HPDE6-E6E7 (cell line): ENCODE results near the gene DCBLD1.
"Not testable (repeated sequence)": the region's sequence is repeated elsewhere in the genome, so short reads cannot be mapped to it uniquely, and the experiment has no call there.

Experiments used
- DNase-seq: peaks from one replicate; pipeline ENCODE4 v3.0.0; 2011; ENCODE audit warnings: missing footprints; ENCODE audit errors: extremely low spot score

The DCBLD1 gene

DNA sequence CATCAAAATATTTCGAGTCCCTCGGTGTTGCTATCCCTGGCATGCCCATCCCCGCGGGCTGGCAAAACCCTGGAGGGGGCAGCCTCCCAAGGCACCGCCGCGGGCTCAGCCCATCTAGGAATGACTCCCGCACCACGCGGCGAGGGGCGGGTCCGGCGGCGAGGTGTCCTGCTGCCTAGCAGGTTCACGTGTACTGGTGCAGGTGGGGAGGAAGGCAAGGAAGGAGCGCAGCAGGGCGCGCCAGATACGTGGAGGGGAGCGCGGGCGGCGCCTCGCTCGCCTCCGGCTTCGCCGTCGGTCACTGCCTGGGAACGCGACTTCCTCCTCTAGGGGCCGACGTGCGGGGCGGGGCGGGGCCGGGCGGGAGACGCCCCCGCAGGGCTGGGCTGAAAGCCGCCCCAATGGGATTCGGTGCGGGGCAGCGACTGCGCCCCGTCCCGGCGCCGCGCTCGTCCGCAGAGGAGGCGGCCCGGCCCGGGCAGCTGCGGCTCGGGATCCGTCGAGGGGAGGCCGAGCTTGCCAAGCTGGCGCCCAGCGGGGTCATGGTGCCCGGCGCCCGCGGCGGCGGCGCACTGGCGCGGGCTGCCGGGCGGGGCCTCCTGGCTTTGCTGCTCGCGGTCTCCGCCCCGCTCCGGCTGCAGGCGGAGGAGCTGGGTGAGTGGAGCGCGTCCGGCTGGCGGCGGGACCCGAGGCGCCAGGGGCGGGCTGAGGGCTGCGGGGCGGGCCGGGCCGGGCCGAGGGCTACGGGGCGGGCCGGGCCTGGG lies at the start of gene DCBLD1:
DCBLD1 (plus strand) TSS at position 435 of the 764 bp plus-strand sequence; CDS start at position 543, 108 bp downstream.
- peak; percentile 79 for DNase-seq

DNA sequence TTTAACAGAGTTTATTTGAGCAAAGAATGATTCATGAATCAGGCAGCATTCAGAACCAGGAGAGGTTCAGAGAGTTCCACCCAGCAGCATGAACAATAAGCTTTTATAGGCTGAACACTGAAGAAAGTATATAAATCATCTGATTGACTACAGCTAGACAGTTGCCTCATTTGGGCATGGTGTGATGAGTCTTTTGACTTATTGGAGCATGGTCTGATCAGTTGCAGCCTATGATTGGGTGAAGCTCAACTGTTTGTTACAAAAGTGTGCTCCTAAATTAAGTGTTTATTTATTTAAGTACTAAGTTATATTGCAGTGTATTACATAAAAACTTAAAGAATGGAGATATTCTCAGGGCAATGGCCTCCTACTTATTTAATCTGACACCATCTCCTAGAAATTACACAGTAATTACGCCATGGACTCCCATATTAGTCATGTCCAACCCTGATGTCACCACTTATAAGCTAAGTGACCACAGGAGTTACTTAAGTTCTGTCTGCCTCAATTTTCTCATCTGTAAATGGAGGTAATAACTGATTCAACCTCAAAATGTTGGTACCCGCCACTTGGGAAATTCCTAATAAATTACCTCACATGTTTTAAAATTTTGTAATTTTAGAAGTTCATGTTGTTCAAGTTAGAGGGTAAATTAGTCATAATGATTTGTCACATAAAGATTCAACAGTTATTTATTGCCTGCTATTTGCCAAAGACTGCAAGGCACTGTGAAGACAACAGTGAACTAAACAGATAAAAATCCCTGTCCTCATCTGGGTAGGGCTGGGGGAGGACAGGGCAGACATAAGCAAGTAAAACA lies 41.6 kb upstream of the DCBLD1 start:
- DNase-seq = no peak

DNA sequence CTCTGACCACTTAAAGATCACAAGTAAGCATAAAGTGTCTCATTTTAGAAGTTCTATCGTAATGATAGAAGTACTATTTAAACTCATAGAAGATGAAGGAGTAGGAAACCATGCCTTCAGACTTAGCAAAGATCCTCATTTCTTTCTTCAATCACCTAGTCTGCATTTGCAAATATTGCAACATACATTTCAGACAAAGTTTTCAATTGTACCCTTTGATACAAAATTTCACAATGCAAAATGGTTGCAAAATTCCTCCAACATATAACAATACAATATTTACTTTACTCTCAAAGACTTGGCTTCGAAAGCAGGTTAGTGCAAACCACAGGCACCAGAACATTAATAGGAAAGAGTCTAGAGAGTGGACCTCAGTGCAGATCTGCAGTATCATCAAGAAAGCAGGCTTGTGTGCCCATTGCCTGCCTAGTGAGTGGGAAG lies 40.6 kb upstream of the DCBLD1 start:
- no peak for DNase-seq

DNA sequence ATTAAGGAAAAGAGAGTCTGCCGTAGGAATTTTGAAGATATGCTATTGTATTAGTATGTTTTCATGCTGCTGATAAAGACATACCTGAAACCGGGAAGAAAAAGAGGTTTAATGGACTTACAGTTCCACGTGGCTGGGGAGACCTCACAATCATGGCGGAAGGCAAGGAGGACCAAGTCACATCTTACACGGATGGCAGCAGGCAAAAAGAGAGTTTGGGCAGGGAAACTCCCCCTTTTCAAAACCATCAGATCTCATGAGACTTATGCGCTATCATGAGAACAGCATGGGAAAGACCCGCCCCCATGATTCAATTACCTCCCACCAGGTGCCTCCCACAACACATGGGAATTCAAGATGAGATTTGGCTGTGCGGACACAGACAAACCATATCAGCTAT lies 40.2 kb upstream of the DCBLD1 start:
- DNase-seq = not testable (repeated sequence)

DNA sequence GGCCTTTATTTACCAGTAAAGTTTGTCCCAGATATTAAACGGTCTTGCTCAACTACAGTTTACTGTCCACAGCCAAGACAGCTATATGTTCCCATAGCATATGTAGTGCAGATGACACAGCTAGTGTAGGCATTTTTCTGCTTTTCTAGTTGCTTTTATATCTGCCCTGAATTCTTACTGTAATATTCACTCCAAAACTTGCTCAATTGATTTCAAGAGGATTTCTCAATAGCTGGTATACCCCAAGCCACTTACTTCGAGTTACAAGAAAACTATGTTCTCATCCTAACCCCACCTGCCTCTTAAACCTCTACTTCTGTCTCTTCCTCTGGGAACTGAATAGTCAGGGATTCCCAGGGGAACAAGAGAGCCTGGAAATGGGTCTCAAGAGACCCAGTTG lies 37.9 kb upstream of the DCBLD1 start:
- DNase-seq = no peak

DNA sequence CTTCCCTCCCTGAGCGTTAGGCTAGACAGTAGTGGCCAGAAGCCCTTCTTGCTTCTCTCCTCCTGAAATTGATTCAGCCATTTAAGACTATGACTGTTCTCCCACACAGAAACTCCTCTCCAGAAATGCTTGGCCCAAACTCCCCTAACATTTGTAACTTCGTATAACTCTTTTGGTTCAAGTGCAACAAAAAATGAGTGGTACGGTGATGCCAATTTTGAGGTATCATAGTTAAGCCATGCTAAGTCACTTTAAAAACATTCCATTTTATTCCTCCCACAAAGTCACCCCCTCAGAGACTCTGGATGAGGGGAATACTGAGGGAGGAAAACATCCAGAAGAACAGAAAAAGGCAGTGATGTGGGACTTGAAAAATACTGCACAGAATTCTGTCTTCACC lies 35.6 kb upstream of the DCBLD1 start:
- no peak for DNase-seq

DNA sequence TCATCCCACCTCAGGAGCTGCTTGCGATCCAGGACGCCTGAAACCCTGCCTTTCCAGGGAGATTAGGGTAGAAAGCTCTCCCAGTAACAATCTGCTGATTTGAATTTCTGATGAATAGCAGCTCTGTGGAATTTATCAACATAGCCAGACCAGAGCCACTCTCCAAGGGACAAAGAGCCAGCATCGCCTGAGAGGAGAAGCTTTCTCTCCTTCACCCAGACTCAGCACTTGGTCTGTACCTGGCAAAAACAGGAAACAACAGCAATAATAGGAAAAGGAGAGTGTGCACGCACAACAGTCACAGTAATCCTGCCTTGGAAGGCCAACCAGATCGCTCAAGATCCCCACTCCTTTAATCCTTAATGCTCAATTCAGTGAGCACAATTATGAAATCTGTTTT lies 34.5 kb upstream of the DCBLD1 start:
- no peak for DNase-seq

DNA sequence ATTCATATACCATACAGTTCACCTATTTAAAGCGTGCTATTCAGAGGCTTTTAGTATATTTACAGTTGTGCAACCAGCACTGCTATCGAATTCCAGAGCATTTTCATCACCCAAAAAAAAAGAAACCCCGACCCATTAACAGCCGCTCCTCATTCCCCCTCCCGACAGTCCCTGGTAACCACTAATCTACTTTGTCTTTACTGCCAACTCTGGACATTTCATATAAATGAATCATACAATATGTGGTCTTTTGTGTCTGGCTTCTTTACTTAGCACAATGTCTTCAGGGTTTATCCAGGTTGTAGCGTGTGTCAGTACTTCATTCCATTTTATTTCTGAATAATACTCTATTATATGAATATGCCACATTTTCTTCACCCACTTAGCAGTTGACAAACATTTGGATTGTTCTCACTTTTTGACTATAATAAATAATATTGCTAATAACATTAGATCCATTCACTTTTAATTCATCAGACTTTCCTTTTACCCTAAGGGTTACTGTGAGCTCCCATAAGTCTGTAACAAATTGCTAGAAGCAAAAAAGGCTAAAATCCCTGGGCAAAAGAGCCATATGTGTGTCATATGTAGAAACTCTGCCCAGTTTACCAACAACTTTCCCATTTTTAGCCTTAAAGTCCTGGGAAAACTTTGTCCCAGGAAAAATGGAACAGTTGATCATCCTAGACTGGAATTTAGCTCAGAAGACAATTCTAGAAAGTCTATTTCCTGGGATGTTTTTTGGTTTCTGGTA lies 33.6 kb upstream of the DCBLD1 start:
- peak; percentile 32 for DNase-seq

DNA sequence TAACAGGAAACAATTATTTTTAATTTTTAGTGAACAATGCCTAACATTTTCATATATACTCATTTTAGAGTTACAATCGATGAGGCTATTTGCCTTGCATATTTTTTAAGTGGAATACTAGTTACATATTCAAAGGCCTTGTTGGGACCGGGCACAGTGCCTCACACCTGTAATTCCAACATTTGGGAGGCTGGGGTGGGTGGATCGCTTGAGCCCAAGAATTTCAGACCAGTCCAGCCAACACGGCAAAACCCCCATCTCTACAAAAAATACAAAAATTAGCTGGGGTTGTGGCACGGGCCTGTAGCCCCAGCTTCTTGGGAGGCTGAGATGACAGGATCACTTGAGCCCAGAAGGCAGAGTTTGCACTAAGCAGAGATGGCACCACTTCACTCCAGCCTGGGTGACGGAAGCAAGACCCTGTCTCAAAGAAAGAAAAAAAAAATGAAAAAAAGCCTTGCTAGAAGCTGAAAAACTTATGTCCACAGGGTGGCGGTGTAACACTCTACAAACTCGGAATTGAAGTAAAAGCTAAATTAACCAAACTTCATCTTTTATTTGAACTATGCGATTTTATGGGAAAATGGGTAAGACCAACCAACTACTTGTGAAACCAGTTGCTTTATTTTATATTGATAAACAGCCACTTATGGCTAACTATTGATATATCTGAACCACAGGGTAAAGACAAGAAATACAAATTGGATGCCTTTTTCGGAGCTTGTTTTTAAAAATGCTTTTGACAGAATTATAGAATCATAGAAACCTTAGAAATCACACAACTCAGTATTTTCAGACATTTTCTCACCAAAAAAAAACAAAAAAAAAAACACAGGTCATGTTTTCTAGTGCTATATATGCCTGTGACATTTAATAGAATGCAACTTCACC lies 32.7 kb upstream of the DCBLD1 start:
- DNase-seq = no peak

DNA sequence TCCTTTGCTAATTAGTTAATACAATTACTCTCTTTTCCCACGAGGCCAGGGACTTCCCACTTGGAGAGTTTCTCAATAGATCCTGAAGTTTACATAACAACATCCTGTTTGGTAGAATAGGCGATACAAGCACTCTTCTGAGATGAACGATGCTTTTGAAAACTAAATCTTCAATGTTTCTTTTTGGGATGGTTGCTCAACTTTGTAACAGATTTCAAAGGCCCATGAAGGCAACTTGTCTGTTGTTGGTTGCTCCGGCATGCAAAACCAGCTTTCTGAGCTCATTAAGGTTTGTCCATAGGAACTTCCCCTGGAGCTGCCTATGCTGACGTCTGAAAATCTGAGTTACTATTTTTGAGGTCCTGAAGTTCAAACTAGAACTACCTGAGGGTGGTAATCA lies 30.8 kb upstream of the DCBLD1 start:
- no peak for DNase-seq

DNA sequence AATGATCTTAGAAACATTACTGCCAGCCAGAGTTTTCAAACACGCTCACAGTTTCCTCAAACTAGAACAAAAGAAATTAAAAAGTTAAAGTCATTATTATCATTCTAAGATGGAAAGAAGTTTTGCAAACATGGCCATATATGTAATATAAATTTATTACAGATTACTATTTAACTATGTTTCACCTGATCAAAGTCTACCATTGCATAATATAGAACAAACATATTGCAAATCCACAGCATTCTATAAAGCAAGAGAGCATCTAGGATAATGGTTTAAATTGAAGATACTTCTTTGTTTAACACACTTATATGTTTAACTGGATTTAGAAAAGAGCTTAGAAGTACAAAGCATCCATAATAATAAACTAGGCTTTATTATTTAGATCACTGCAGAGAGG lies 26.2 kb upstream of the DCBLD1 start:
- no peak for DNase-seq

DNA sequence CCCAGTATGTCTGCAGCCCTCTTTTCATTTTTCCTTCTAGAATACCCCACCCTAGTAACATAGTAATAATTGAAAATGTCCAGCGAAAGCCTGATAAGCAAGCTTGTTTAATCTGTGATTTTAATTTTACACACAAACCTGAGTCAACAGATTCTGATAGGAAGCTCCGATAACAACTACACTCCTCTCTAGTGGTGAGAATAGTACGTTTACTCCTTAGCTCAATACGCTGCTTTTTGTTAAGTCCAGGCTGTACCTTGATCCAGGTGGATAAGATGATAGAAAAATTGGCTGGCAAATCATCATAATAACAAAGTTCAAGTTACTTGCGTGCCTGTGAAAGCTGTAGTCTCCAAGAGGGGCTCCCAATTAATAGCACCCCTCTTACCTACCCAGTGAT lies 25.5 kb upstream of the DCBLD1 start:
- DNase-seq = no peak

DNA sequence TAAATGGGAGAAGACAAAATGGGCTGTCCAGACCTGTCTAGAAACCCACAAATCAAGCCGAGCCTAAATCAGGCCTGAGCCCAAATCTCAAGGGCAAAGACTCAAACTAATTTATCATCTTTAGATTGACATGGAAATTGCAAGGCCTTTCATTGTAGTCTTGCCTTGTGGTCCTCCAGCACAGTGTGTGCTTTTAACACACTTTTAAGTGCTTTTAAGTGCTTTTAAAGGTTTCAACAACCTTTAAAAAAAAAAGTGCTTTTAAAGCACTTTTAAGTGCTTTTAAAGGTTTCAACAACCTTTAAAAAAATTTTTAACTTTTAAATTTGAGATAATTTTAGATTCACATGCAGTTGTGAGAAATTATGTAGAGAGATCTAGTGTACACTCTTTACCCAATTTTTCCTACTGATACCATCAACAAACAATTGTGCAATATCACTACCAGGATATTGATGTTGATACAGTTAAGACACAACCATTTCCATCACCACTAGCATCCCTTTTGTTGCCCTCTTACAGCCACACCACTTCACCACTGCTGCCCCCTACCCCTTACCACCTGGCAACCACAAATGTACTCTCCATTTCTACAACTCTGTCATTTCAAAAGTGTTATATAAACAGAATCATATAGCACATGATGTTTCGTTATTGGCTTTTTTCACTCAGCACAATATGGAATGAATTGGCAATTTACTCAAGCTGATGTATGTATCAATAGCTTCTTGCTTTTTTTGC lies 23.1 kb upstream of the DCBLD1 start:
- no peak for DNase-seq

DNA sequence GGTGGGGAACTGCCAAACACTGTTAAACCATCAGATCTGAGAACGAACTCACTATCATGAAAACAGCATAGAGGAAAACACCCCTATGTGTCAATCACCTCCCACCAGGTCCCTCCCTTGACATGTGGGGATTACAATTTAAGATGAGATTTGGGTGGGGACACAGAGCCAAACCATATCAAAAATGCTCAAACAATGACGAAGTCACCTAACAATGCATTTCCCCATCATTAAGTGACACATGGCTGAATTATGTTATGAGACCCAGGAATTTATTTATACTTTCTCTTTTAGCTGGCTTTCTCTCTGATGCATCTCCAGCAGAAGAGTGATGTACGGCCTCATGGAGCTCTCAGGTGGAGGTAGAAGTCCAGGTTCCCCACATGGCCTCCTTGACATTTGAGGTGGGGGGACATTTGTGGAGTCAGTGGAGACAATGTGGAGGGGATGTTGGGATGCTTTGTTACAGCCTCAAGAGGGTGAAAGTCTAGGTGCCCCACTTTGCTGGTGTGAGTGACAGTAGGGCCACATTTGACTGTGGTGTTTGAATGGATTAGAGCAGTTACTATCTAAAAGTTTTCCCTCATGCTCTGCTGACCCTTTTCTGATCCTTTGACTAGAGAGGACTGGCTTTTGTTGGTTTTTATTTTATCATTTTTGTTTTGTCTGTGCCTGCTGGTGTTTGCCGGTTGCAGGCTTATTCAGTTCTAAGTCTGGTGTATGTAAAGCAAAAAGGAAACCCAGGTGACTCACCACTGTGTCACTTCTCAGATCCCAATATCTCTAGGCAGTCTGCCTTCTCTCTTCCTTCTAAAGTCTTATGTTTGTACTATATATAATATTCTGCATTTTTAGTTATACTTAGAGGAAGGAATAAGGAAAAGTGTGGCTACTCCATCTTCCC lies 18.5 kb upstream of the DCBLD1 start:
- peak; percentile 73 for DNase-seq

DNA sequence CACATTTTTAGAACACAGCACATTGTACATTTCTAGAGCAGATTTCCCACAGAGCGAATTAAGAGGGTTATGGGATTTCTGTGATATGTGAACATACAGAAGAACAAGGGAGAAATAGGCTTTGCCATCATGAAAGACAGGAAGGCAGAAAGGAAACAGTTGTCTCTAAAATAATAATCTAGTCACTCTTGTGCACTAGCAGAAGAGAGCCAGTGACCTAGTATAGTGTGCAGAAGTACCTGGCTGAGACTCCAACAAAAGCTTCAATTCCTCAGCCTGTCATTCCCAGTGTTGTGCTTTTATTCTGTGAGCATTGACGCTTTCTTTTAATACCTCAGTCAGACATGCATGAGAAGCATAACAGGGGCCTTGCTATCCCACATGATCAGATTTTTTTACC lies 17.8 kb upstream of the DCBLD1 start:
- DNase-seq = no peak

DNA sequence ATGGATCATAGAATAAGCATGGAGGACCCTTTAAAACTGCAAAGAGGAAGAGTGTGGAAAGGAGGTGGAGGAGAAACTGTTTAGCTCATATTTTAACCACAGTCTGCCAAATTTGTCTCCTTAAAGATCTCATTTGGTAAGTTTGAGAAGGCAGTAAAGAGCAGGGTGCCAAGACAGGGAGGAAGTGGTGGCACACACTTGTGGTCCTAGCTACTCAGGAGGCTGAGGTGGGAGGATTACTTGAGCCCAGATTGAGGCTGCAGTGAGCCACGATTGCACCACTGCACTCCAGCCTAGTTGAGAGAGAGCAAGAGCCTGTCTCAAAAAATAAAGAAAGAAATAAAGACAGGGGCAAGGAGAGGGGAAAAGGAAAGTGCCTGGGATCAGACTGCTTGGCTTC lies 16.8 kb upstream of the DCBLD1 start:
- DNase-seq = no peak

DNA sequence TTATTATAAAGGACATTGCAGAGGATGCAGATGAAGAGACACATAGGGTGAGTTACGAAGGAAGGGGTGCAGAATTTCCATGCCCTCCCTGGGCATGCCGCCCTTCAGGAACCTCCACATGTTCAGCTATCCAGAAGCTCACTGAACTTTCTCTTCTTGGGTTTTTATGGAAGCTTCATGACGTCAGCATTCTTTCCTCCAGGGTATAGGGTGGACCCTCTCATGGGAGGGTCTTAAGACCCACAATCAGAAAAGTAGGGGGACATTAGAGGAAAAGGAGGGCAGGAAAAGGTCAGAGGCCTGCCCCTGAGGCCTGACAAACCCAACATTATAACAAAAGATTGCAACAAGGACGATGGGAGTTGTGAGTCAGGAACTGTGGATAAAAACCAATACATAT lies 14.6 kb upstream of the DCBLD1 start:
- no peak for DNase-seq

DNA sequence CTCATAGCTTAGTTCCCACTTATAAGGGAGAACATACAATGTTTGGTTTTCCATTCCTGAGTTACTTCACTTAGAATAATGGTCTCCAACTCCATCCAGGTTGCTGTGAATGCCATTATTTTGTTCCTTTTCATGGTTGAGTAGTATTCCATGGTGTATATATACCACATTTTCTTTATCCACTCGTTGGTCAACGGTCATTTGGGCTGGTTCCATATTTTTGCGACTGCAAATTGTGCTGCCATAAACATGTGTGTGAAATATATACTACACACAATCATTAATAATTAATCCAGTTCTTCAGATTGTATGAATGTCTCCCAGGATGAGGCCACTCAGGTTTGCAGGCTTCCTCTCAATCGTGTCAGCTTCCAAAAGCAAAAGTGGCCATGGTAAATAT lies 13.9 kb upstream of the DCBLD1 start:
- not testable (repeated sequence) for DNase-seq

DNA sequence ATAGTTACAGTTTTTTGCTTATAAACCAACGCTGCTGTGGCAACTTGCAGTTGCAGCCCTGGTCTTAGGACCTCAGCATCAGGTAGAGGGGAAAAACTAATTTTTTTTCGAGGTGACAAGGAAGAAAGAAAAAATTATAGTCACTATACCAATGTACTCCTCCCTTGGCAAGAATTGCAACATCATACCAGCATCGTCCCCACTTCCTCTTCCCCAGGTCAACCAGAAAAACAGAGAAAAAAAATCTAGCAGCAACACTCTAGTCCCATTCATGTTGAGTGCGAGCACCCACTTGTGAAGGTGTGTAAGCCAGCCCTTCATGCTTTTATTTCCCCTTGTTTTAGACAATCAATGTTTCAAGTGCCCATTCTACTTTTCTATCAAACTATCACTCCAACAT lies 13.1 kb upstream of the DCBLD1 start:
- no peak for DNase-seq

DNA sequence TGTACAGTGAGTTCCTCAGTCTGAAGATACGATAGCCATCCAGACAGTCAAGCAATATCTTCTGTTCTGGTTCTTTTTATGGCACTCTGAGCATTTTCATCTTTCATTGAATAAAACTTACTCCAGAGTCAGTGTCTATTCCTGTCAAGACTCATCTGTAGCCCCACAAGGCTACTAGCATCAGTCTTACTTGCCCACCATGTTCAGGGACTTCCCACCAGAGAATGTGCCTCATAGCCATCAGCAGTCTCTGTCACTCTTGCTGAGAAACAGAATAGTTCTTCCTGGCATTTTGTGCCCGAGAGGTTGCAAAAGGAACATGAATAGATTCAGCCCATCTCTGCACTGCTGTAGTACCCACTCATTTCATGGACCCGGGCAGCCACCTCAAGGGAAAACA lies 12.7 kb upstream of the DCBLD1 start:
- DNase-seq = no peak
